ENCODE data around the gene KCNJ15. TPM values are rescaled to one million over a fixed set of nuclear protein-coding genes. Genes with fewer than 3 reads are reported as not detected.

Gene KCNJ15
- total RNA-seq, 4 donors from 2014 or later = 0.14 to 0.16 TPM; not detected in 2

DNA sequence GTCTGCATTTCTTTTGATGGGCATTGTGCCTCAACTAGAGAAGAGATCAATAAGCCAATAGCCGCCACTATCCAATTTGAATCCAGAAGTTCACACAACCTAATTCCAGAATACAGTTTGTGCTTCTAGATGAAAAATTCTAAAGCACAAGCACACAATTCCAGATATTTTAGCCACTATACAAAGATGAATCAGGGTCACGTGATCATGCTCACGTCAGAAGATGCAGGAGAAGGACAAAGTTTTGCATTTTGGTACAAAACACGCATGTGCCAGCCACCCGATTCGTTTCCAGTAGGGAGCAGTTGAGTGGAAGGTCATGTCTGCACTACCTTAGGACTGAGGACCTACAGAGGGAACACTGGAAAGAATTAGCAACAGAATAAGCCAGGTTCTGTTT is 3.6 kb downstream of the KCNJ15 start:
- H3K36me3 ChIP-seq = no peaks in the 10 kb centered on the region
- H3K9me3 ChIP-seq = no peaks in the 10 kb centered on the region
- TF ChIP-seq POLR2AphosphoS5 (IDR thresholded peaks at IDR 0.05) (no peak), EP300 (IDR thresholded peaks at IDR 0.05; ENCODE audit: low read depth) (no peak), CTCF (IDR thresholded peaks at IDR 0.05) (no peak), POLR2A (IDR thresholded peaks at IDR 0.05) (no peak)
- no peak overlapping the region for H3K4me3 ChIP-seq
- H3K27me3 ChIP-seq = peaks cover 5% of the 10 kb centered on the region
- WGBS, 2 donors (ENCODE audit: low coverage in 1 of 2) = 83 to 91% methylated on average over 6 of the region's 6 CpGs
- peaks cover 0 to 5% (median 0%) of the 10 kb centered on the region in 4 donors for H3K4me1 ChIP-seq
- DNase-seq = no peak
- no peak overlapping the region for H3K27ac ChIP-seq
- intact Hi-C loops (cut with DNase I; ENCODE audit: low total_unique reads) = no loop called here
- in situ Hi-C loops (cut with MboI; ENCODE audit: low pct_ligation_motif_present in 1 of 4, low pct_unique_long_range_greater_than_20kb in 1 of 4, low sequenced_read_pairs in 3 of 4) = no loop called here

- Histone ChIP-seq H3K27me3 (no peaks in the 10 kb centered on the region), H3K9me3 (no peaks in the 10 kb centered on the region), H3K27ac (no peak overlapping the region), H3K36me3 (no peaks in the 10 kb centered on the region), H3K4me3 (no peak overlapping the region), H3K4me1 (peaks cover 0 to 5% (median 0%) of the 10 kb centered on the region in 4 donors)
- TF ChIP-seq CTCF (IDR thresholded peaks at IDR 0.05) = no peak
- intact Hi-C loops (cut with DNase I; ENCODE audit: low total_unique reads) (no loop called here), in situ Hi-C loops (cut with MboI; ENCODE audit: low pct_ligation_motif_present in 1 of 4, low pct_unique_long_range_greater_than_20kb in 1 of 4, low sequenced_read_pairs in 3 of 4) (no loop called here)
- no peak for DNase-seq
- 77 to 83% methylated on average over 2 of the region's 2 CpGs for WGBS, 2 donors (ENCODE audit: low coverage in 1 of 2)
These were observed 5.1 kb downstream of the KCNJ15 start for GRCh38 chr21:38261851-38262250.

DNA sequence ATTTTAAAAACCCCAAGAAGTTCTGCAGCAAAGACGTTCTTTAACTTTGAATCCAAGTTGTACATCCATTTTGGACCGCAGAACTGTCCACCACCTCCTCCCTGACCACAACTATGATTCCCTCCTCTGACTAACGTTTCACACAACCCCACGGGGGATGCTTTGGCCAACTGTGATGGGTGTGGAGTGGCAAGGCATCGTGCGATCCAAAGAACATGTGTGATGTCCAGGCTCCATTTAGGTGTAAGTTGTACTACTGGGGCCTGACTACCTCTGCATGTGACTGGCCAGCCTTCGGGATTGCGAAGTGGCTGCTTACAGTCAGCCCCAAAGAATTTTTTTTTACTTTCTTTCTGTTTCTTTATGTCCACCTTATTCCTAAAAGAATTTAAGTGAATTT is 6.7 kb downstream of the KCNJ15 start:
- no peak overlapping the region for H3K27ac ChIP-seq
- no peak for TF ChIP-seq CTCF (IDR thresholded peaks at IDR 0.05)
- no peak for TF ChIP-seq POLR2AphosphoS5 (IDR thresholded peaks at IDR 0.05)
- TF ChIP-seq EP300 (IDR thresholded peaks at IDR 0.05; ENCODE audit: low read depth) = no peak
- TF ChIP-seq POLR2A (IDR thresholded peaks at IDR 0.05) = no peak
- intact Hi-C loops (cut with DNase I; ENCODE audit: low total_unique reads) = no loop called here
- no peak overlapping the region for H3K4me3 ChIP-seq
- H3K9me3 ChIP-seq = no peaks in the 10 kb centered on the region
- no peaks in the 10 kb centered on the region for H3K27me3 ChIP-seq
- WGBS, 2 donors (ENCODE audit: low coverage in 1 of 2) = 84 to 91% methylated on average over 7 to 8 of the region's 8 CpGs
- in situ Hi-C loops (cut with MboI; ENCODE audit: low pct_ligation_motif_present in 1 of 4, low pct_unique_long_range_greater_than_20kb in 1 of 4, low sequenced_read_pairs in 3 of 4) = no loop called here
- H3K4me1 ChIP-seq = peaks cover 0 to 6% (median 0%) of the 10 kb centered on the region in 4 donors
- no peak for DNase-seq
- no peaks in the 10 kb centered on the region for H3K36me3 ChIP-seq

GRCh38 chr21:38264571-38264970 is 7.8 kb downstream of the KCNJ15 start:
- Histone ChIP-seq H3K36me3 (no peaks in the 10 kb centered on the region), H3K4me3 (no peak overlapping the region), H3K27me3 (no peaks in the 10 kb centered on the region), H3K4me1 (peaks cover 0 to 12% (median 5%) of the 10 kb centered on the region in 4 donors), H3K9me3 (no peaks in the 10 kb centered on the region), H3K27ac (no peak overlapping the region)
- intact Hi-C loops (cut with DNase I; ENCODE audit: low total_unique reads) = no loop called here
- in situ Hi-C loops (cut with MboI; ENCODE audit: low pct_ligation_motif_present in 1 of 4, low pct_unique_long_range_greater_than_20kb in 1 of 4, low sequenced_read_pairs in 3 of 4) = no loop called here
- 78 to 85% methylated on average over 3 of the region's 3 CpGs for WGBS, 2 donors (ENCODE audit: low coverage in 1 of 2)
- no peak for DNase-seq
- TF ChIP-seq EP300 (IDR thresholded peaks at IDR 0.05; ENCODE audit: low read depth) (no peak), POLR2AphosphoS5 (IDR thresholded peaks at IDR 0.05) (no peak), CTCF (IDR thresholded peaks at IDR 0.05) (no peak), POLR2A (IDR thresholded peaks at IDR 0.05) (no peak)

Data from transverse colon (tissue), 4 donors.